Testis (tissue), 3 donors: ENCODE data around the gene TRAF7. TPM values are rescaled to one million over a fixed set of nuclear protein-coding genes. Genes with fewer than 3 reads are reported as not detected.

Source experiments
- DNase-seq: peaks from one replicate; pipeline ENCODE4 v3.0.0-alpha.2; 2019
- H3K27ac ChIP-seq, 2 donors: fragments of 200-600 bp; sonication (generic); one replicate each; pipeline ENCODE4 v1.5.1; 2019
- H3K27me3 ChIP-seq: fragments of 200-600 bp; sonication (generic); one replicate; pipeline ENCODE4 v1.5.1; 2019
- H3K36me3 ChIP-seq: fragments of 200-600 bp; sonication (generic); one replicate; pipeline ENCODE4 v1.5.1; 2017; ENCODE audit warnings: low read depth; ENCODE audit errors: missing control alignments
- H3K4me1 ChIP-seq: fragments of 200-600 bp; sonication (generic); one replicate; pipeline ENCODE4 v1.5.1; 2019
- H3K4me3 ChIP-seq, 2 donors: fragments of 200-600 bp; sonication (generic); one replicate each; pipeline ENCODE4 v1.5.1; 2017 to 2019
- H3K9me3 ChIP-seq: fragments of 200-600 bp; sonication (generic); one replicate; pipeline ENCODE4 v1.5.1; 2017
- CTCF ChIP-seq, 3 experiments: fragments of 450-650 bp in 2 of 3; fragments of 200-600 bp in 1 of 3; sonication (generic) in 1 of 3; IDR thresholded peaks; one replicate each; pipeline ENCODE4 v1.5.1; 2016 to 2019; ENCODE audit warnings: antibody characterized with exemption in 3 of 3, mild to moderate bottlenecking in 2 of 3, moderate library complexity in 1 of 3
- POLR2A ChIP-seq: fragments of 450-650 bp; IDR thresholded peaks from one replicate; pipeline ENCODE4 v1.6.1; 2017; ENCODE audit warnings: antibody characterized with exemption, mild to moderate bottlenecking, moderate library complexity
- WGBS, 2 donors: methylation state at CpG; one replicate each; pipeline ENCODE4 v1.1.5; 2018; 5-methylcytosine and 5-hydroxymethylcytosine counted together
- intact Hi-C: fragments of 100-400 bp; cut with DNase I; formaldehyde crosslinking; loops from one replicate; pipeline ENCODE4 v1.15.1; 2023; ENCODE audit warnings: low total_unique reads
- polyA plus RNA-seq: library from polyadenylated mRNA; stranded (reverse); fragments of 350-450 nt; fragmentation: Illumina TruSeq; extraction: RNeasy Lipid Tissue Mini Kit (QIAGEN cat#74804); gene quantifications from one replicate; pipeline ENCODE4 v1.2.3, GENCODE V29; 2014; ENCODE audit warnings: low read depth, low replicate concordance; ENCODE audit not compliant: insufficient read depth
- total RNA-seq, 2 donors: library from RNA; depleted of rRNA; stranded (reverse); fragments of >200 nt; gene quantifications; one replicate each; pipeline ENCODE4 v1.2.3, GENCODE V29; 2016

TRAF7 gene
- total and polyA plus RNA-seq, 3 donors from 2014 or later = 36.0 to 46.1 (median 44.6) TPM

DNA sequence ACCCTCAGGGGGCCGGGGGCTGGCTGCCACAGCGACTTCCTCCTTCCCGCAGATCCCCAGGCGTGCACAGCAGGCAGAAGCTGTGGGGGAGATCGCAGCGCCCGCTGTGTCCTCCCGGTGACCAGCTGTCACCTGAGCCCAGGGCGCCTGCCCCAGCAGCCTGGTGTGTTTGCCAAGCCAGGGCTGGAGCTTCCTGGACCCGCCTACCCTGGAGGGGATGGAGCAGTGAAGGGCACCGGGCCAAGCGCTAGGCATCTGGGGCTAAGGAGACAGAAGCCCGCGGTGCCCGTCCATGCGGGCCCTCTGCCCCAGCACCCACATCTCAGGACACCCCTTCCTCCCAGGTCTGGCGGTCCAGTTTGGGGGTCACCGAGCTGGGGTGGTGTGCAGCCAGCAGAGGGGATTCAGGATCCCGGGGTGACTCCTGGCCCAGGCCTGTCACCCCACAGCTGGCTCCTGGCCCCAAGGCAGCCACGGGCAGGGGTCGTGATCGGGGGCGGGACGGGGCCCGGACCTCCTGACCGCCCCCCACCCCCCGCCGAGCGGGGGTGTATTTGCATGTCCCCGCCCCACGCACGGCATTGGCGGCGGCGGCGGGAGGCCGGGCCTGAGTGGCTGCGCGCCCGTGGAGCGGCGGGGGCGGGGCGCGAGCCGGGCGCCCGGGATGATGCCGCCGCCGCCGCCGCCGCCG, 7.5 kb upstream of the TRAF7 start, which contains the start of gene RAB26:
Gene RAB26, plus strand, starts transcription at position 645 of the 691 bp plus-strand sequence. CDS start 159 bp downstream, outside the sequence.
- WGBS, 2 donors = 13 to 28% methylated on average over 5 to 38 of the region's 55 CpGs

GRCh38 chr16:2148714-2149629, 6.6 kb upstream of the TRAF7 start:
- WGBS, 2 donors = 5% methylated on average over 36 of the region's 62 CpGs; no CpG with 5 or more reads in 1 of the 2 donors
- Histone ChIP-seq H3K27me3 (no peaks in the 10 kb centered on the region), H3K4me1 (peaks cover 43% of the 10 kb centered on the region), H3K9me3 (no peaks in the 10 kb centered on the region), H3K4me3 (peak overlapping the region; percentile 35 to 40), H3K36me3 (no peaks in the 10 kb centered on the region), H3K27ac (no peak overlapping the region)
- DNase-seq = no peak
- TF ChIP-seq CTCF (IDR thresholded peaks at IDR 0.05) (no peak), POLR2A (no peak)
- intact Hi-C loops = no loop called here

More for the DNA sequence above, 7.5 kb upstream of the TRAF7 start, which contains the start of gene RAB26:
- TF ChIP-seq POLR2A (no peak), CTCF (IDR thresholded peaks at IDR 0.05) (no peak)
- H3K4me1 ChIP-seq = peaks cover 39% of the 10 kb centered on the region
- intact Hi-C loops = no loop called here
- H3K27me3 ChIP-seq = no peaks in the 10 kb centered on the region
- H3K9me3 ChIP-seq = no peaks in the 10 kb centered on the region
- peak; percentile 84 for DNase-seq
- H3K4me3 ChIP-seq = peak within 1 kb of the TSS; percentile 35 to 40
- no peaks in the 10 kb centered on the region for H3K36me3 ChIP-seq
- no peak within 1 kb of the TSS for H3K27ac ChIP-seq

- no peak for TF ChIP-seq POLR2A
- no peak for TF ChIP-seq CTCF (IDR thresholded peaks at IDR 0.05)
- 65 to 78% methylated on average over 6 to 24 of the region's 24 CpGs for WGBS, 2 donors
- Histone ChIP-seq H3K36me3 (no peaks in the 10 kb centered on the region), H3K4me3 (no peak overlapping the region), H3K27me3 (no peaks in the 10 kb centered on the region), H3K9me3 (no peaks in the 10 kb centered on the region), H3K27ac (no peak overlapping the region), H3K4me1 (peaks cover 50% of the 10 kb centered on the region)
- DNase-seq = no peak
- intact Hi-C loops = loop anchor here (10.0 kb wide), 1 partner anchor 105 kb away; the partner anchor contains the start of gene ECI1
These were observed 5.8 kb upstream of the TRAF7 start for GRCh38 chr16:2149630-2150417.

GRCh38 chr16:2150418-2151187, 5.0 kb upstream of the TRAF7 start:
- no peaks in the 10 kb centered on the region for H3K36me3 ChIP-seq
- H3K4me3 ChIP-seq = no peak overlapping the region
- intact Hi-C loops = loop anchor here (10.0 kb wide), 1 partner anchor 104 kb away; the partner anchor contains the start of gene ECI1
- no peak for DNase-seq
- peaks cover 50% of the 10 kb centered on the region for H3K4me1 ChIP-seq
- no peaks in the 10 kb centered on the region for H3K9me3 ChIP-seq
- H3K27me3 ChIP-seq = no peaks in the 10 kb centered on the region
- WGBS, 2 donors = 60 to 72% methylated on average over 17 to 18 of the region's 18 CpGs
- TF ChIP-seq CTCF (IDR thresholded peaks at IDR 0.05) = no peak
- no peak for TF ChIP-seq POLR2A
- H3K27ac ChIP-seq = no peak overlapping the region
